Stromal cell of bone marrow (primary cell): Measurements from ENCODE around the gene CD300E.
"Not testable (repeated sequence)": the region's sequence is repeated elsewhere in the genome, so short reads cannot be mapped to it uniquely, and the experiment has no call there.

Source experiments
- DNase-seq: peaks from one replicate; pipeline ENCODE4 v3.0.0-alpha.2; 2012; ENCODE audit warnings: low read depth

Gene CD300E

GRCh38 chr17:74598346-74599022, 25.1 kb downstream of the CD300E start:
- DNase-seq: no peak

GRCh38 chr17:74597069-74597790, 26.3 kb downstream of the CD300E start:
- no peak for DNase-seq

- no peak for DNase-seq
These were observed 28.3 kb downstream of the CD300E start for GRCh38 chr17:74595037-74595750.

GRCh38 chr17:74592087-74592990, 31.2 kb downstream of the CD300E start, which contains the start of gene CD300LD:
Gene CD300LD, minus strand, starts transcription at chr17:74592283. Its CDS starts 81 bp downstream, at chr17:74592202.
- DNase-seq: no peak

GRCh38 chr17:74591503-74591902, 32.0 kb downstream of the CD300E start:
- no peak for DNase-seq

GRCh38 chr17:74585711-74586110, 37.8 kb downstream of the CD300E start:
- DNase-seq: no peak

GRCh38 chr17:74584292-74585060, 39.1 kb downstream of the CD300E start:
- DNase-seq: no peak

- DNase-seq: no peak
These were observed 40.9 kb downstream of the CD300E start for GRCh38 chr17:74582633-74583032.

GRCh38 chr17:74579900-74580299, 43.6 kb downstream of the CD300E start:
- no peak for DNase-seq

GRCh38 chr17:74578979-74579378, 44.6 kb downstream of the CD300E start:
- no peak for DNase-seq

- DNase-seq: no peak
These were observed 48.9 kb downstream of the CD300E start for GRCh38 chr17:74574489-74575142.

- DNase-seq: not testable (repeated sequence)
These were observed 49.9 kb downstream of the CD300E start for GRCh38 chr17:74573635-74574034.

- no peak for DNase-seq
These were observed 50.4 kb downstream of the CD300E start for GRCh38 chr17:74573169-74573568.

GRCh38 chr17:74571621-74572270, 51.8 kb downstream of the CD300E start:
- DNase-seq: no peak

GRCh38 chr17:74569020-74570003, 54.2 kb downstream of the CD300E start:
- DNase-seq: peak; percentile 99

GRCh38 chr17:74568106-74568873, 55.2 kb downstream of the CD300E start:
- DNase-seq: no peak

GRCh38 chr17:74567397-74567796, 56.1 kb downstream of the CD300E start, which contains the start of gene CD300H:
Gene CD300H, minus strand, starts transcription at chr17:74567509.
- DNase-seq: no peak
